ENCODE data around the gene EMC8. TPM values are rescaled to one million over a fixed set of nuclear protein-coding genes. Genes with fewer than 3 reads are reported as not detected.

EMC8 gene
- total and polyA plus RNA-seq, 2 of the 8 experiments (the other 6 are each of a cell fraction or from before 2014, with no cell fraction given) = 52.2 to 69.7 TPM

GRCh38 chr16:85800321-85800669 lies 951 bp upstream of the EMC8 start:
- Histone ChIP-seq H2AK5ac (ENCODE audit: low read depth, low read length) (no peak overlapping the region), H4K20me1 (replicated peaks in 1 of 2; ENCODE audit: control insufficient read depth in 1 of 2, insufficient read depth in 2 of 2, low read length in 2 of 2) (peaks cover 6 to 14% of the 10 kb centered on the region in 2 experiments), H2AFZ (ENCODE audit: low read length) (no peak overlapping the region), H3K79me1 (ENCODE audit: low read depth, low read length) (peaks cover 4% of the 10 kb centered on the region), H2BK15ac (ENCODE audit: low read length) (no peak overlapping the region), H2BK20ac (ENCODE audit: low read length) (no peak overlapping the region), H3K27ac (ENCODE audit: low read depth, low read length) (peak overlapping the region; percentile 81; the same call in 1 of the 2 replicates), H3K56ac (replicated peaks; ENCODE audit: insufficient read length, low read depth, low read length) (no peak overlapping the region), H3K9me3 (ENCODE audit: insufficient read depth in 2 of 2, low read depth in 1 of 2, low read length in 1 of 2) (no peaks in the 10 kb centered on the region), H2BK5ac (ENCODE audit: low read depth, low read length) (no peak overlapping the region), H3K14ac (ENCODE audit: insufficient read length) (no peak overlapping the region), H4K8ac (ENCODE audit: extremely low read depth, insufficient read depth, low read length) (0 out of 2 replicates have a peak overlapping the region, but pooled peaks have one; percentile 53), H2BK120ac (replicated peaks; ENCODE audit: low read depth, low read length) (no peak overlapping the region), H4K5ac (ENCODE audit: insufficient read length, low read depth, low read length) (no peak overlapping the region), H3K4me2 (ENCODE audit: insufficient read depth in 1 of 2, low read depth in 2 of 2, low read length in 2 of 2) (peak overlapping the region; percentile 72 to 78), H3K79me2 (ENCODE audit: control insufficient read depth in 1 of 2, insufficient read depth in 2 of 2, low read length in 2 of 2) (peaks cover 28 to 69% of the 10 kb centered on the region in 2 experiments), H3K4ac (replicated peaks; ENCODE audit: insufficient read length, low read depth, low read length) (no peak overlapping the region), H4K91ac (replicated peaks; ENCODE audit: insufficient read length, low read length) (no peak overlapping the region), H3K36me3 (ENCODE audit: control insufficient read depth in 2 of 4, insufficient read depth in 4 of 4, low read length in 3 of 4) (peaks cover 27 to 60% (median 44%) of the 10 kb centered on the region in 4 experiments), H3K27me3 (replicated peaks in 1 of 4; ENCODE audit: control insufficient read depth in 3 of 4, extremely low read depth in 1 of 4, insufficient read depth in 3 of 4, low read length in 3 of 4) (no peaks in the 10 kb centered on the region), H3K18ac (ENCODE audit: extremely low read depth, low read length) (no peak overlapping the region), H3K4me3 (ENCODE audit: extremely low read depth in 1 of 4, insufficient read depth in 2 of 4, low read depth in 3 of 4, low read length in 4 of 4) (peak overlapping the region; percentile 82 to 97 (median 95)), H3K4me1 (replicated peaks in 1 of 4; ENCODE audit: control insufficient read depth in 3 of 4, insufficient read depth in 4 of 4, low read length in 3 of 4) (peaks cover 0 to 3% (median 0%) of the 10 kb centered on the region in 4 experiments; a peak in 1 of 7 replicates), H3K23ac (ENCODE audit: insufficient read length) (no peak overlapping the region), H3K23me2 (ENCODE audit: low read depth, low read length) (peaks cover 6% of the 10 kb centered on the region), H3K9ac (replicated peaks in 1 of 4; ENCODE audit: extremely low read depth in 1 of 4, low read depth in 3 of 4, low read length in 3 of 4) (peak overlapping the region in 3 of 4 experiments; percentile 70 to 88 (median 84); a peak in 6 of 7 replicates), H2BK12ac (ENCODE audit: low read depth, low read length) (no peak overlapping the region)
- WGBS, 2 experiments (ENCODE audit: extremely low coverage in 1 of 2, insufficient coverage in 1 of 2, insufficient read length in 1 of 2, insufficient replicate concordance in 2 of 2, low coverage in 1 of 2, low lambda C conversion rate in 2 of 2, missing lambda C conversion rate in 1 of 2) = 30% methylated on average over 9 of the region's 9 CpGs; no CpG with 5 or more reads in 1 of the 2 experiments
- ChIA-PET CTCF (ENCODE audit: partially characterized antibody) (interaction anchor here (1.0 to 4.9 kb wide), 3 partner anchors 20 to 48 kb away, joined by 3 to 38 read pairs (median 3); no protein-coding TSS in a partner anchor), POLR2A (ENCODE audit: partially characterized antibody) (interaction anchor here (0.8 to 1.5 kb wide), 9 partner anchors 9 to 222 kb away, joined by 3 to 8 read pairs (median 3); no protein-coding TSS in a partner anchor)
- no peak for TF ChIP-seq RAD21 (IDR thresholded peaks at IDR 0.05 in 1 of 2, conservative IDR thresholded peaks at IDR 0.05 in 1 of 2; ENCODE audit: low read depth in 2 of 2, low read length in 2 of 2)
- no peak for TF ChIP-seq CBX5 (IDR thresholded peaks at IDR 0.05; ENCODE audit: low read depth, low read length)
- TF ChIP-seq RBBP5 (IDR thresholded peaks at IDR 0.05; ENCODE audit: borderline replicate concordance, low read depth, low read length) = no peak
- TF ChIP-seq E2F6 (IDR thresholded peaks at IDR 0.05) = no peak
- no peak for TF ChIP-seq HDAC2 (IDR thresholded peaks at IDR 0.05; ENCODE audit: borderline replicate concordance in 1 of 2, low read depth in 2 of 2, low read length in 2 of 2)
- TF ChIP-seq CREB1 (IDR thresholded peaks at IDR 0.05) = no peak
- no peak for TF ChIP-seq KDM1A (IDR thresholded peaks at IDR 0.05; ENCODE audit: borderline replicate concordance, low read length)
- FAIRE-seq (no peak), DNase-seq (ENCODE audit: low read depth in 1 of 2, low spot score in 2 of 2) (no peak)

Data from H1 (cell line).